GM12874 (cell line): Measurements from ENCODE around the gene GALNT16.

Experiments
- CTCF ChIP-seq: IDR thresholded peaks from 2 replicates; pipeline ENCODE4 v1.5.1; 2011; ENCODE audit warnings: low read depth, mild to moderate bottlenecking, control low read depth, low read length, moderate library complexity; ENCODE audit not compliant: insufficient read depth

The GALNT16 gene

GRCh38 chr14:69288011-69288771 is 28.2 kb downstream of the GALNT16 start:
- 0 out of 2 replicates have a peak, but pooled peaks have one; percentile 10 for TF ChIP-seq CTCF

GRCh38 chr14:69288956-69289705 is 29.2 kb downstream of the GALNT16 start:
- no peak for TF ChIP-seq CTCF

GRCh38 chr14:69289811-69290520 is 30.0 kb downstream of the GALNT16 start:
- TF ChIP-seq CTCF: no peak

GRCh38 chr14:69291396-69291795 is 31.4 kb downstream of the GALNT16 start:
- no peak for TF ChIP-seq CTCF

GRCh38 chr14:69291891-69292561 is 32.1 kb downstream of the GALNT16 start:
- no peak for TF ChIP-seq CTCF

GRCh38 chr14:69298131-69299071 is 38.4 kb downstream of the GALNT16 start:
- no peak for TF ChIP-seq CTCF
